ENCODE data around the gene BCL7B.
A peak's percentile ranks its signal among the peaks of the same experiment; 100 is the strongest.
"Not testable (repeated sequence)": the region's sequence is repeated elsewhere in the genome, so short reads cannot be mapped to it uniquely, and the experiment has no call there.

Gene BCL7B

GRCh38 chr7:73533742-73534141 is 23.7 kb downstream of the BCL7B start:
- DNase-seq = no peak
- no peak for TF ChIP-seq POLR2A (IDR thresholded peaks at IDR 0.05; ENCODE audit: low read length)
- no peak for TF ChIP-seq GATA1 (IDR thresholded peaks at IDR 0.05; ENCODE audit: low read depth, low read length)

GRCh38 chr7:73532224-73532623 is 25.3 kb downstream of the BCL7B start:
- DNase-seq = no peak
- TF ChIP-seq GATA1 (IDR thresholded peaks at IDR 0.05; ENCODE audit: low read depth, low read length) (no peak), POLR2A (IDR thresholded peaks at IDR 0.05; ENCODE audit: low read length) (no peak)

DNA sequence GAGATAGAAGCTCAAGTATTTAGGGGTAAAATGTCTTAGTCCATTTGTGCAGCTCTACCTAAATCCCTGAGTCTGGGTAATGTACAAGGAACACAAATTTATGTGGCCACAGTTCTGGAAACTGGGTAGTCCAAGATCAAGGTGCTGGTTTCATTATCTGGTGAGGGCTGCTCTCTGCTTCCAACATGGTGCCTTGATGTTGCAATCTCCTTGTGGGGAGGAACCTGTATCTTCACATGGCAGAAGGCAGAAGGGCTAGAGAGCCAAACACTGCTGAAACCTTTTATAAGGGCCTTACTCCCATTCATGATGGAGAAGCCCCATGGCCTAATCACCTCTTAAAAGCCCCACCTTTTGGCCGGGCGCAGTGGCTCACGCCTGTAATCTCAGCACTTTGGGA is 26.7 kb downstream of the BCL7B start:
- DNase-seq = peak; percentile 40 to 50
- TF ChIP-seq POLR2A (IDR thresholded peaks at IDR 0.05; ENCODE audit: low read length) (no peak), GATA1 (IDR thresholded peaks at IDR 0.05; ENCODE audit: low read depth, low read length) (no peak)

DNA sequence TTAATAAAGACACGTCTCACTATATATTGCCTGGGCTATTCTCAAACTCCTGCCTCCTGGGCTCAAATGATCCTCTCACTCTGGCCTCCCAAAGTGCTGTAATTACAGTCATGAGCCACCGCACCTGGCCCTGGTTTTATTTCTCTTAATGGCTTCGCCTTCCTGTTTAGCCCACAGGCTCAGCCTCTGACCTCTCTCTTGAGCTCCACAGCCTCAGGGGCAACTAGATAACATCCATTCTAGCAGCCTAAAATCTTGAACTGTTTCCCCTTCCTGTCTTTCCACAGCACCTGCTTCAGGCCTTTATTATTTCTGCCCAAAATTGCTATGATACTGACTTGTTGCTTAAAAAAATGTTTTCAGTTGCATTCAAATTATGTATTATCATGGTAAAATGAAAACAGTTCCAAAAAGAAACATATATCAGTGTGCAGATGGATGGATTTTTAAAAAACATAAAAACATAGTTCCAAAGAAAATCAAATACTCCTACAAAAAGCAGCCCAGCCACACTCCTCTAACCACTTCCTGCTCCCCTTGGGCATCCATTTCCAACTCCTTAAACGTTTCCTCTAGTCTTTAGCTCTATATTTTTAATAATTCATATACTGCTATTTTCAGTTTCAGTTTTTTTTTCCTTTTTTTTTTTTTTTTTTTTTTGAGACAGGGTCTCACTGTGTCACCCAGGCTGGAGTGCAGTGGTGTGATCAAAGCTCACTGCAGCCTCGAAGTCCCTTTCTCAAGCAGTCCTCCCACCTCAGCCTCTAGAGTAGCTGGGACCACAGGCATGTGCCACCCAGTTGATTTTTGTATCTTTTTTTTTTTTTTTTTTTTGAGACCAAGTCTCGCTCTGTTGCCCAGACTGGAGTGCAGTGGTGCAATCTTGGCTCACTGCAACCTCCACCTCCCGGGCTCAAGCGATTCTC is 30.3 kb downstream of the BCL7B start:
- TF ChIP-seq POLR2A (IDR thresholded peaks at IDR 0.05; ENCODE audit: low read length) (no peak), GATA1 (IDR thresholded peaks at IDR 0.05; ENCODE audit: low read depth, low read length) (no peak)
- no peak for DNase-seq

GRCh38 chr7:73526158-73526494 is 31.4 kb downstream of the BCL7B start:
- DNase-seq = not testable (repeated sequence)

DNA sequence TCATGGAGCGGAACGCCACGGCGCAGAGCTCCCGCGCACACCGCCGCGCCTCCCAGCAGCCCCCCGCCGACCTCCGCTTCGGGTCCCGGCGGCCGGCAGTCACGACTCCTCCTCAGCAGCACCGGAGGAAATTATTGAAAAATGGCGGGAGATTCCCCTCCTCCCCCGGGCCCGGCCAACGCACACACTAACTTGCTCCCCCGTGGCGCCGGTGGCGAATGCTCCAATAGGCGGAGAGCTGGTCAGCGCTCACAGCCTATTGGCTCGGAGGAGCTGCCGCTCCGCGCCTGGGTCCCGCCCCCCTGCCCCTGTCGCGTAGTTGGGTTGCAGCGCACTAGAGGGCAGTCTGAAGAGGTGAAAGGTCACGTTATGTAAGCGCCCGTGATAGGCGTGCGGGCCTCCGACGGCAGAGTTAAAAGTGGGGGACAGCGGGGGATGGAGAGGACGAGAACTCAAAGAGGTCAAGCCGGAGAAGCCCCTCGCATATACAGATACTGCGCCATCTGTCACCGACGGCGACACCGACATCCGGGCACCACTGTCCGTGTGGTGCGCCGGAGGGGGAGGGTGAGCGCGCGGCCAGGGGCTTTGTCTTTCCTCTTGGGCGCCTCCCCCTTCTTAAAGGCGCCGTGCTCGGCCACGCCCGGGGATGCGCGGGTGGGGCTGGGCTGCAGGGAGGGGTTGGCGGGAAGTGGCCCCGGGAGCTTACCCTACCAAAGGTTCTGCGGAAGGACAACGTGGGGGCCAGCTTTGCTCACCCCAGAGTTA is 35.2 kb downstream of the BCL7B start, which contains the start of gene BAZ1B:
BAZ1B (minus strand) TSS at position 189 of the 768 bp plus-strand sequence. CDS start 360 bp downstream, outside the sequence.
- TF ChIP-seq GATA1 (IDR thresholded peaks at IDR 0.05; ENCODE audit: low read depth, low read length) = no peak
- peak; percentile 73 for TF ChIP-seq POLR2A (IDR thresholded peaks at IDR 0.05; ENCODE audit: low read length)
- DNase-seq = peak; percentile 99

DNA sequence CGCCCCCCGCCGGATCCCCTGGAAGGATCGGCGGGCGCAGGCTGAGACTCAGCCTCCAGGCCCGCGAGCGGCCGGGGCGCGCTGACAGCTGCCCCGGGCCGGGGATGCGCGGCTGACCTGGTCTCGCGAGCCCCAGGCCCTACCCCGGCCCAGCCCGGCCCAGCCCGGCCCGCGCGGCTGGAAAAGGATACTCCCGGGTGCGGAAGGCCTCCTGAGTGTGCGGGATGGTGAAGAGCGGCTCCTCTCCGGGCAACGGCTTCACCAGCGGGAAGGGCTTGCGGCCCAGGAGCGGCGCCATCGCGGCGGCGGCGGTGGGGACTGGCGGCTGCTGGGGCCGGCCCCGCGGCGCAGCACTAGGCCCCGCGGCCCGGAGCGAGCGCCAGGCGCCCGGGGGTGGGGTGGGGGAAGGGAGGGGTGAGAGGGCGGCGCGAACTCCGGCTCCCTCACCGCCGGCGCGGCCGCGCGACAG is 35.8 kb downstream of the BCL7B start:
- no peak for TF ChIP-seq GATA1 (IDR thresholded peaks at IDR 0.05; ENCODE audit: low read depth, low read length)
- no peak for TF ChIP-seq POLR2A (IDR thresholded peaks at IDR 0.05; ENCODE audit: low read length)
- DNase-seq = peak; percentile 88 to 93

DNA sequence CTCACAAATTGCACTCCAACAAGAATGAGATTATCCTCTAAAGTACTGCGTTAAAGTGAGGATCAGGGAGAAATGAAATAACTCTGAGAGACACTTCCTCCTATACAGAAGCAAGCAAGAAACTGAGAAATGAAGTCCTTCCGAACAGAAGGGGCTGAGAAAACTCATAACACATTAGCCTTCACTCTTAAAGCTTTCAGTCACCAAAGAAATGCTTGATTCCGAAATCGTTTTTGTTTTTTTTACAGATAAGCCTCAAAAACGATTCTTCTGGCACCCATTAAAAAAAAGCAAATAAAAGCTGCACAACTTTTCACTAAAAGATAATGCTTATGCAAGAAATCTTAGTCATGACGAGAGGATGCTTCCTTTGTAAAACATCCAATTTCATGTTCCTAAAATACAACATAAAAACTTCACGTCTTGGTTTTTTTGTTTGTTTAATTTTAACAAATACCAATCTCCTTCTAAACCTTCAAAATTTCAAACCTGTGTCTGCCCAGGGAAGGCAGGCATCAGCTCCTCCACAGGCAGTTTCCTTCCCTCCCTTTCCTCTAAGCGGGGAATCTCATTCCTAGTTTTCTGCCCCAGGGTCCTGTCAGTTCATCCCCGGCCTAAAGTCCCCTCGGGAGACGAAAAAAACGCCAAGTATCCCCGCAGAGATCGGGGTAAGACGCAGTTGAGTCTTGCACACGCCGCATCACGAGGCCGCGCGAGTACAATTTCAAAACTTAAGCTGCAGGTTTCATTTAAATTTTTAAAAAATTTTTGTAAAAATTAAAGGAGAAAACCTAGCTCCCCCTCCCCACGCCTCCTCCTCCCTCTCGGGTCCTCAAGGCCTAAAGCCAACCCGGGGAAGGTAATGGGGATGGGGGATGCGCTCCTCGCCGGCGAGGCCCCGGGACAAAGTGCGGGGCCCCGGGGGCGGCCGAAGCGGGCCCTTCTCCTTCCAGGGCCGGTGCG is 36.5 kb downstream of the BCL7B start:
- DNase-seq = peak; percentile 57 to 67
- no peak for TF ChIP-seq GATA1 (IDR thresholded peaks at IDR 0.05; ENCODE audit: low read depth, low read length)
- no peak for TF ChIP-seq POLR2A (IDR thresholded peaks at IDR 0.05; ENCODE audit: low read length)

DNA sequence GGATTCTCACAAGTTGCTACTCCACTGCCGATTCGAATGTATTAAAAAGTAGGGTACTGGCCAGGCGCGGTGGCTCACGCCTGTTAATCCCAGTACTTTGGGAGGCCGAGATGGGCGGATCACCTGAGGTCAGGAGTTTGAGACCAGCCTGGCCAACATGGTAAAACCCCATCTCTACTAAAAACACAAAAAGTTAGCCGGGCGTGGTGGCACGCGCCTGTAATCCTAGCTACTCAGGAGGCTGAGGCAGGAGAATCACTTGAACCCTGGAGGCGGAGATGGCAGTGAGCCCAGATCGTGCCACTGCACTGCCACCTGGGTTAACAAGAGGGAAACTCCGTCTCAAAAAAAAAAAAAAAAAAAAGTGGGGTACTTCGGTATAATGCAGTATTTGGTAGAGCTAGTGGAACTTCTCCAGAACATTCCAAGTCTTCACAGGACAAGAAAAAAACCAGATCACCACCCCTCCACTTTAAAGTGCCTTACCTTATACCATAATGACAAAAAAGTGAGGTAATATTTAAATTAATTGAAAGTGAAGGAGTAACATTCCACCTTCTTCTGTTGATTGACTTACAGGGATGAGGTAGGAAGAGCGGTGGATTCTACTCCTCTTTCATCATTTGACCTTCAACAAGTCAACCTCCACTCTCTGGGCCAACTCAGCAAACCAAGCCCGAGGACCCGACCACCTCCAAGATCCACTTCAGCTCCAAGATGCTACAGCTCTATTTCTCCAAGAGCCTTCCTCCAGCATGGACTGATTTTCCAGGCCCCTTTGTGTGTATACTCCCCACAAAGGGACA is 37.4 kb downstream of the BCL7B start:
- TF ChIP-seq GATA1 (IDR thresholded peaks at IDR 0.05; ENCODE audit: low read depth, low read length) (no peak), POLR2A (IDR thresholded peaks at IDR 0.05; ENCODE audit: low read length) (no peak)
- DNase-seq = peak; percentile 47 to 54

DNA sequence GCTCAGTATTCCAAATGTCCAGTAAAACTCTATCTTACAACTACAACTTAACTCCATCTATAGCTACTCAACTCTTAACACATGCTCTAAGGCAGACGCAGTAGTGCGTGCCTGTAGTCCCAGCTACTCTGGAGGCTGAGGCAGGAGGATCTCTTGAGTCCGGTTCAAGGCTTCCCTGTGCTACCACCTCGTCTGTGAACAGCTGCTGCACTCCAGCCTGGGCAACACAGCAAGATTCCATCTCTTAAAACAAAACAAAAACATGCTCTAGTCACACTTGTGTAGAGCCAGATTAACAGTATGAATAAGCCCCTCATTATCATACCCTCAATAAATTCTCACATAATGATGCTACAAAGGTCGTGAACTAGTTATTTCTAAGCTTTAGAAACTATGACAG is 39.0 kb downstream of the BCL7B start:
- DNase-seq = no peak

DNA sequence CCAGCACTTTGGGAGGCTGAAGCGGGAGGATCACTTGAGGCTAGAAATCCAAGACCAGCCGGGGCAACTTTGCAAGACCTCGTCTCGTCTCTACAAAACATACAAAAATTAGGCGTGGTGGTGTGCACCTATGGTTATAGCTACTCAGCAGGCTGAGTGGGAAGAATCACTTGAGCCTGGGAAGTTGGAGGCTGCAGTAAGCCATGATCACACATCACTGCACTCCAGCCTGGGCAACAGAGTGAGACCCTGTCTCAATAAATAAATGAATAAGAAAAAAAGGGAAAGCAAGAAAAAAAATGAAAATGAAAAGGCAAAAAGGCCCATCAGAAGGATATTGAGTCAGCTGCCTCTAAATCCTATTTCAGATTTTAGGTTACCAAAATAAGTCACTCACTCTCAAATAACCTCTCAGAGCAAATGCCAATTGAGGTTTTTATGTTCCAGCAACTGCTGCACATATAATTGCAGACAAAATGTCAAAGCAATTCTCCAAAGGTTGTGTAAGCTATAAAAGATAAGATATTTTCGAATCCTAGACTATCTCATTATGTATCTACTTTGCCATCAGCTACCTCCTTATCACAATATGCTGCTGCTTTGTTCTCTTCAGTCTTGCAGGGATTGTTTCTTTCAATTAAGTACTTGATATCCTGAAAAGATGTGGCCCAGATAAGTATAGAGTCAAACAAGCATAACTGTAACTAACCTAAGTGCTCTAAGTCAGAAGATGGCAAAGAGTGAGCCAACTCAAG is 40.1 kb downstream of the BCL7B start:
- TF ChIP-seq GATA1 (IDR thresholded peaks at IDR 0.05; ENCODE audit: low read depth, low read length) = no peak
- TF ChIP-seq POLR2A (IDR thresholded peaks at IDR 0.05; ENCODE audit: low read length) = no peak
- DNase-seq = peak in 1 of 2 experiments; percentile 10

More for the DNA sequence above, 39.0 kb downstream of the BCL7B start:
- no peak for TF ChIP-seq POLR2A (IDR thresholded peaks at IDR 0.05; ENCODE audit: low read length)
- TF ChIP-seq GATA1 (IDR thresholded peaks at IDR 0.05; ENCODE audit: low read depth, low read length) = no peak

GRCh38 chr7:73515178-73515577 is 42.3 kb downstream of the BCL7B start:
- DNase-seq = peak in 1 of 2 experiments; percentile 28
- TF ChIP-seq POLR2A (IDR thresholded peaks at IDR 0.05; ENCODE audit: low read length) = no peak
- no peak for TF ChIP-seq GATA1 (IDR thresholded peaks at IDR 0.05; ENCODE audit: low read depth, low read length)

Data from erythroblast (primary cell).